SIG-M5 (cell line): Measurements from ENCODE around the gene ALG2.

Experiments used
- DNase-seq: peaks from one replicate; lab custom pipeline; 2025; lab: John Stamatoyannopoulos, UW

The ALG2 gene

DNA sequence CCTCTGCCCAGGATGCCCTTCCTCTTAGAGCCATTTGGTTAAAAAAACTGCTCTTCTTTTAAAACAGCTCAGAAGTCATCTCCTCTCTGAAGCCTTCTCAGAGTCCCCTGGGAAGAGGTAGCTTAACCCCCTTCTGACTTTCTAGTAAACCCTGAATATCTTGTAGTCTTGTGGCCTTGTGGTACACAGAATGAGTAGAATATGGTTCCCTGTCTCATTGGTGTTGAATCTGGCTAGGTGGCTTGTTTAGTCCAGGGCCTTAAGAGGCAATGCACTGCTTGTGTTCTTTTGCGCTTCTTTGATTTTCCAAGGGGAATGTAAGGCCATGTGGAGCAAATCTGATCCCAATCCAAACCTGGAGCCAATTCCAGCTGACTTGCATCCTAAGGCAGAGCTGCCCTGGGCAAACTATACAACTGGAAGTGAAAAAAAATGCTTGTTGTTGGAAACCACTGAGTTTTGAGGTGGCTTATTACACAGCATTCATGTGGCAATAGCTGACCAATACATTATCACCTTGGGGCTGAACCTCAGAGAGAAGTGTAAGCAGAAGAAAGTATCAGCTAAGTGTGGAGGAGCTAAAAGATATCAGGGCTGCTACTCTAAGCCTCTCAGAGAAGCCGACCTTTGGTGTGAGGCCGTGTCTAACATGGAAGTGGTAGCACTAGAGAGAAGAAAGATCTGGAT, 31.0 kb downstream of the ALG2 start:
- DNase-seq: no peak

DNA sequence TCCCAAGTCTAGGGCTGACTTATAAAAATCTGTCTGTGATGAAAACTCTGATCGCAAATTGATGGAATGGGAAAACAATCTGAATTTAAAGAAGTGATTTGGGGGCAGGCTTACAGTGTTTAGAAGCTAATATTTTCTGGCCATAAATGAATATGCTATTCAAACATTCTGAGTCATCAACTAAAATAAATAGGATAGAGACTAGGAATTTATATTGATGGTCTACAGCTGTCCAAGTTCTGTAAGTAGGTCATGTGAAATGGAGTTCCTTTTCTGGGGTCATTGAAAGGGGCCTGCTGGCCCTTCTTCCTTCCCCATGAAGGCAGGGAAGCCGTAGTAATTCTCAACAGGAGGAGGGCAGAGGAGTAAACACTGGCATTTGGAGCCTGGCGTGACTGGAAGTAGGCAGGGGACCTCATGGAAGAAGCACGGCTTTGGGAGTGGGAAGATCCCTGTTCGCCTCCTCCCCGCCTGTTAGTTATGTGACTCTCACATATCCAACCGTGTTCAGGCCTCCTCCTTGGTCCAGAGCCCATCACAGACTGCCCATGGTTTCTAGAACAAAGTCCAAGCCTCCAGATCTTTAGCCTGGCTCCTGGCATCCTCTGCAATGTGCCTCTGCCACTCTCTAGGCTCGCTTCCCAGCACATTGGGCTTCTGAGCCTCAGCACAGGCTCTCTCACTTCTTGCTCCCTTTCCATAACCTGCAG, 31.7 kb downstream of the ALG2 start:
- no peak for DNase-seq

DNA sequence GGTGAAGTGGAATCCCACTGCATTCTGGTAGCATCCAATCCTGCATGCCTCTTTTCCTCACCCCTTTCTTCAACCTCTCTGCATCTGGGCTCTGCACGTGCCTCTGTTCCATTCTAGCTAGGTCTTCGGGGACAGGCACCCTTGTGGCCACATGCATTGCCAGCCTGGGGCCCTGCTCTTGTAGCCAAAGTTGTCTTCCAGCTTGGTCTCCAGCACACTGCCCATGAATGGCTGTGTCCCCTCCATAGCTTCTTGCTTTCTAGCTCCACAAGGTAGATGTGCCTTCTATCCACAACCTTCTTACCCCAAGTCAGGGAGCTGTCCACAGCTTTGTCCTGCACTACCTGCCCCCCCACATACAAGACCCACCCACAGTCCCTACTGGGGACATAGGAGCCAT, 32.6 kb downstream of the ALG2 start:
- DNase-seq: no peak

DNA sequence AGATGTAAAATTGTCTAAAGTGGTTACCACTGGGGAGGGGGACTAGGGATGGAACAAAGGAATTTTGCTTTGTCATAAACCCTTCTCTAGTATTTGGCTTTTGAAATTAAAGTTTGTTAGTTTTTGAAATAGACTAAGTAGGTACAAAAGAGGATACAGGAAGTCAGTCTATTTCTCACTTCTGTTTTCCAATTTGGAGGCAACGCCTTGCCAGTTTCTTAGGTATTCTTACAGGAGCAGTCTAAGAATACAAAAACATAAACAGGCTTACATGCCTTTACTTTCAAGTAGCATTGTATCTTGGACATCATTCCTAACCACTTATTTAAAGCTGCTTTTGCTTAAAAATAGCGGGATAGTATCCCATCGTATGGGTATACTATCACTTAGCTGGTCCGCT, 34.4 kb downstream of the ALG2 start:
- no peak for DNase-seq

GRCh38 chr9:99185934-99186333, 35.8 kb downstream of the ALG2 start:
- DNase-seq: no peak

- no peak for DNase-seq
These were observed 36.5 kb downstream of the ALG2 start for GRCh38 chr9:99185348-99185632.

GRCh38 chr9:99184475-99185347, 37.0 kb downstream of the ALG2 start:
- DNase-seq: no peak

DNA sequence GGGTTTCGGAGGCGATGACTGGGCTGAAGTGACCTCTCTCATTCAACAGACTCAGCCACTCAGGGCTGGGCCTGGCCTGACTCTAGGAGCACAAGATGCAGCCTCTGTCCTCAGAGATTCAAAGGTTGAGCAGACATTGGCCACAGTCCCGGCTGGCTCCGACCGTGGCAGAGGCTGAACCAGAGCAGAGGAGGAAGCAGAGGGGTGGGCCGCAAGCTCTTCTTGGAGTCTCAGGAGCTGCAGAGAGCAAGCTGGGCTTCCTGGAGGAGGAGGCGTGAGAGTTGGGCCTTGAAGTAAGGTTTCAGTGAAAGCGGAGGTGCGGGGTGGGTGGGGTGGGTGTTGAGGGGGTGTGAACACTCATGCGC, 37.6 kb downstream of the ALG2 start:
- no peak for DNase-seq

DNA sequence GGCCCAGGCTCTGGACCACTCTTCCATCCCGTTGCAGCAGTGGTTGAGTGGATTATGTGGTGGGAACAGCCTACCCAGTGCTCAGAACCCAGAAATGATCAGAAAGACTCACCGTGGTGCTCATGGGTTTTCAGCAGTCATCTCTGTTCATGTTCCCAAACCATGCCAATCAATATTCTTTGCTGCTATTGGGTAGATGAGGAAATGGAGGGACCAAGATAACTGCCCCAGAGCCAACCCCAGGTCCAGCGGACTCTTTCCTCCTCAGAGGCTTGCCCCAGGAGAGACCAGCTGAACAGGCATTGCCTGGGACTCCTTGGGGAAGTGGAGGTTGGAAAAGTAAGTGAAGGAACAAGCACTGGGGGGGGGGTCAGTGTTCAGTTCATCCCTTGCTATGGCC, 38.1 kb downstream of the ALG2 start:
- DNase-seq: no peak

GRCh38 chr9:99182356-99182755, 39.4 kb downstream of the ALG2 start:
- no peak for DNase-seq

DNA sequence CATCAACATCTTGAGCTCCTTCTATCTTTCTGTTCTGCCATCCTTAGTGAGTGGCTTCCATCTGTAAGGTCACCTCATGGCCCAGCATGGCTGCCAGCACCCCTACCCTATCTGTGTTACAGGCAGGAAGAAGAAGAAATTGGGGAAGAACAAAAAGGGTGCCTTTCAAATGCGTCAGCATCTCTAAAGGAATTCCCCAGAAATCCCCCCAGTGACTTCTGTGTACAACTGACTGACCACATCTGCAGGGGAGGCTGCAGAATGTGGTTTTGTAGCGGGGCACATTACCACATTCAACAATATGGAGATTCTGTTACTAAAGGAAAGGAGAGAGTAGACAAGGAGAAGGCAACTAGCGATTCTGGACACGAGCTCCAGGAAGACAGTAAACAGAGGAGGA, 40.1 kb downstream of the ALG2 start:
- no peak for DNase-seq

DNA sequence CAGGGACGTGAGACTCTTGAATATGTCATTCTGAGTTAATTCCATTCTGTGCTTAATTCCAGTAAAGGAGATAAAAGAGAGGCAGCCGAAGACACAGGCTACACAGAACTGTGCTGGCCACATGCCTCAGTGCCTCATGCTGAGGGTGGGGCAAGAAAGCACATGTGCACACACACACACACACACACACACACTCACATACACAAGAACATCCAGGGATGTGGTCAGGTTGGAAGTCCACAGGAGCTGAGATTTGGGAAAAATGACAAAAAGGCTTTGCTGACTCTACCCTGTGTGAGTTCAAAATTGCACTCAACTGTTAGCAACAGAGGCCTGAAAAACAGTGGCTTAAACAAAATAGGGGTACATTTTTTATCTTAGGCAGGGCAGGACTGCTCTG, 40.5 kb downstream of the ALG2 start:
- no peak for DNase-seq

- no peak for DNase-seq
These were observed 41.1 kb downstream of the ALG2 start for GRCh38 chr9:99180662-99181061.

DNA sequence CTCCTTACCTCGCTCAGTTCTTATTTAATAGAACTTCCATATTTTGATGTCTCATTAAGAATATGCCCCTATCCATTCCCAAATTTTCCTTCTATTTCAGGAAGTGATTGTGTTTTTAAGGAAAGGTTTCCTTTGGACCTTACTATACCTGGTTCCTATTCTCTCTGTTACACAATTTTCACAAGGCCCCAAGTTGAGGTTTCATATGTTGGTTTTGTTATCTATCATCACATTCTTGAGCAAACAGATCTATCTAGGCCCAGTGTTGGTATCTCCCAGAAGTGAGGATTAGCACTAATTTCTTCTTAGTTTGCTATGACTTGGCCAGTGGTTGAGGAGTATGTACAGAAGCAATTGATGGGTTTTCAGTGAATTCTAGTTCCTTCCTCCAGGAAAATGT, 41.5 kb downstream of the ALG2 start:
- DNase-seq: no peak

DNA sequence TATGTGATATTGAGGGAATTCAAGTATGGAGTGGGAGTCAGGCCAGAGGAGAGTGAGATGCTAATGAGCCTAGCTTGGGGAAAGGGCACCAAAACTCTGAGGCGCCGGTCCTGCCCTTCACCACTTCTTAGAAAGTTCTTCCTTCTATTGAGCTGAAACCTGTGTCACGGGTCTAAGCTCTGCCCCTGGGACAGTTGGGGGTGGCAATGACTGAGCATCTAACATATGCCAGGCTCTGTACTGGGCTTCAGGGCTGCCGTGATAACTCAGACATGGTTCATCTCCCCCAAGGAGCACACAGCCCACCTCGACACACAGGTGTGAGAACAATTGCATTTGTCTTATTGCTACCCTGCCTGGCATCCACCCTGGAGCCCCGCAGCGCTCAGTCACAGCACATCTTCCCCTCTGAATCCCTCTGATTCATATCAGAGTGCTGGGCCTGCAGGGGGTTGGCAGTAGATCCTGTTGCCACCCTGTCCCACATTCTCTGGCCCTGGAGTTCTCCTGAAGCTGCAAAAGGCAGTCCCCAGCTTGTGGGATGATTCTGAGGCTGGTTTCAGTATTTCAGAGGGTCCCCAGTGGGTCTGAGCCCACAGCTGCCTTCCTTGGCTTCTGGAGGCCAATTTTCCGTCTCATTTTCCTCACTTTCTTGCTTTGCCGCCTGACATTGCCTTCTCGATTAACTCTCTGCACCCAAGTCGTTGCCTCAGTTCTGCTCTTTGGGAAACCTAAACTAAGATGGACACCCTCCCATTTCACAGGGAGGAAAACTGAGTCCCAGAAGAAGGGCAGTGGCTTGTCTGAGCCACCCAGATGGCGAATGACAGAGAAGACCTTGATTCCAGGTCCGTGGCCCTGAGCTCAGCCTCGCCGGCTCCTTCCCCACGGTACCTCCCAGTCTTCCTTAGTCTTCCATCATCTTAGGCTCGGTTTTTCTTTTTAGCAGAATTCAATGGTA, 42.5 kb downstream of the ALG2 start:
- DNase-seq: no peak

DNA sequence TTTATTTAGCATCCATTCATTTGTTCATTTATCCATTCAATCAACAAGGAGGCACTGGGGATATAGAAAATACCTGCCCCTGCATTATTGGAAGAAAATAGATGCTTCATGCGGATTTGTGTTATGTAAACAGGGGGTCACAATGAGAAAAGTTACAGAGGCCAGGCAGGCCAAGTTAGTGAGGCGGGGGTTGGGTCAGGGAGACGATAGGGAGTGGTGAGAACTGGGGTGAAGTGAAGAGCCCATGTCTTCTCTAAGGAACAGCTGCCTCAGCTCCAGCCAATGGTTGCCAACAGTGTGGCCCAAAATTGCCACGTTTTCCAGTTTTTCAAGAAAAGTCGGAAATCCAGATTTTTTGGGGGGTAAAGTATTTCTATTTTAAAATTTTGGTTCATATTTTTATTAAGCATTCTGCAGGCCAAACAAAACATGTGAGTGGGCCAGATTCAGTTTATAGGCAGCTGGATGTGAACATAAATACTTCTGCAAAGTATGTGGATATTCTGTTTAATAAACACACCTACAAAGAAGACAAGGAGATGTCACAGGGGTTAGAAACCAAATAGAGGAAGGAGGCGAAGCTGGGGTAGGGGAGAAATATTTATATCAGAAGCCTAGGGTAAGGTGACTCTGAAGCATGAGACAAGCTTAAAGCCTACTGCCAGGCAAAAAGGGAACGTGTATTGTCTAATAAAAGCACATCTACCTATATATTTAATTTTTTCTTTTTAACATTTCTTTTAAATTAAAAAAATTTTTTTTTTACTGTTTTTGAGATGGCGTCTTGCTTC, 44.0 kb downstream of the ALG2 start:
- DNase-seq: no peak

GRCh38 chr9:99176527-99177013, 45.2 kb downstream of the ALG2 start:
- DNase-seq: no peak

- DNase-seq: no peak
These were observed 47.9 kb downstream of the ALG2 start for GRCh38 chr9:99173570-99174504.

GRCh38 chr9:99172124-99173091, 49.3 kb downstream of the ALG2 start:
- no peak for DNase-seq
